DND-41 (cell line): ENCODE results near the gene AP2A1.

Experiments
- ATAC-seq: fragments of 200-7000 bp; cut with Tn5 transposase; 3 replicates; pipeline ENCODE4 v1.9.1; 2021; ENCODE audit warnings: low read depth; ENCODE audit not compliant: insufficient read depth
- DNase-seq: peaks from one replicate; pipeline ENCODE4 v3.0.0-alpha.2; 2020
- H2AFZ ChIP-seq: 2 replicates; pipeline ENCODE4 v1.6.0; 2012; ENCODE audit warnings: low read depth, low read length
- H3K27ac ChIP-seq: 2 replicates; pipeline ENCODE4 v1.5.1; 2012; ENCODE audit warnings: low read length, inconsistent platforms
- H3K27me3 ChIP-seq: fragments of 200-600 bp; sonication (generic); 2 replicates; pipeline ENCODE4 v1.6.0; 2012; ENCODE audit warnings: low read length, mild to moderate bottlenecking, inconsistent platforms; ENCODE audit not compliant: insufficient read depth, poor library complexity
- H3K36me3 ChIP-seq: 2 replicates; pipeline ENCODE4 v1.5.1; 2012; ENCODE audit warnings: low read length, inconsistent platforms; ENCODE audit not compliant: insufficient read depth
- H3K4me1 ChIP-seq: 2 replicates; pipeline ENCODE4 v1.5.1; 2012; ENCODE audit warnings: mild to moderate bottlenecking, low read length; ENCODE audit not compliant: insufficient read depth
- H3K4me2 ChIP-seq: 2 replicates; pipeline ENCODE4 v1.6.0; 2012; ENCODE audit warnings: mild to moderate bottlenecking, moderate library complexity, low read length, inconsistent platforms; ENCODE audit not compliant: insufficient read depth
- H3K4me3 ChIP-seq, 2 experiments: fragments of 200-600 bp in 1 of 2; shearing (Covaris generic) in 1 of 2; 2 replicates each; pipeline ENCODE4 v1.5.1; 2012 to 2016; ENCODE audit warnings: inconsistent platforms in 2 of 2, low read length in 2 of 2, mild to moderate bottlenecking in 2 of 2, low read depth in 1 of 2, moderate library complexity in 1 of 2
- H3K79me2 ChIP-seq: 2 replicates; pipeline ENCODE4 v1.6.0; 2012; ENCODE audit warnings: low read length, inconsistent platforms; ENCODE audit not compliant: insufficient read depth
- H3K9ac ChIP-seq: 2 replicates; pipeline ENCODE4 v1.6.0; 2012; ENCODE audit warnings: low read depth, mild to moderate bottlenecking, inconsistent platforms, low read length, moderate library complexity
- H3K9me3 ChIP-seq: 2 replicates; pipeline ENCODE4 v1.5.1; 2012; ENCODE audit warnings: low read length, moderate library complexity, mild to moderate bottlenecking, inconsistent platforms; ENCODE audit not compliant: insufficient read depth, severe bottlenecking
- H4K20me1 ChIP-seq: 2 replicates; pipeline ENCODE4 v1.6.0; 2012; ENCODE audit warnings: low read length; ENCODE audit not compliant: insufficient read depth
- EZH2 ChIP-seq: IDR thresholded peaks from 3 replicates; pipeline ENCODE4 v1.6.1; 2012; ENCODE audit warnings: borderline replicate concordance, low read depth, mild to moderate bottlenecking, moderate library complexity, low read length, inconsistent platforms; ENCODE audit not compliant: severe bottlenecking
- TF ChIP-seq, protein P1 (sequence below): IDR thresholded peaks from 2 replicates; pipeline ENCODE4 v1.5.1; 2012; ENCODE audit warnings: borderline replicate concordance, low read length, moderate library complexity, mild to moderate bottlenecking; ENCODE audit not compliant: poor library complexity, severe bottlenecking; ENCODE audit errors: extremely low read depth

Gene AP2A1

GRCh38 chr19:49814010-49814409 lies 47.2 kb downstream of the AP2A1 start:
- no peaks in the 10 kb centered on the region; the same call in 1 of the 2 replicates for H4K20me1 ChIP-seq
- H3K27ac ChIP-seq = peak overlapping the region; percentile 89; the same call in 1 of the 2 replicates
- H3K79me2 ChIP-seq = peaks cover 22% of the 10 kb centered on the region
- no peak for DNase-seq
- H3K27me3 ChIP-seq = no peaks in the 10 kb centered on the region
- H3K9me3 ChIP-seq = no peaks in the 10 kb centered on the region
- peak overlapping the region; percentile 82 for H2AFZ ChIP-seq
- peaks cover 36% of the 10 kb centered on the region for H3K4me1 ChIP-seq
- no peak for ATAC-seq
- H3K9ac ChIP-seq = peak overlapping the region; percentile 69
- H3K36me3 ChIP-seq = peaks cover 12% of the 10 kb centered on the region; the same call in 1 of the 2 replicates
- H3K4me3 ChIP-seq = peak overlapping the region; percentile 34 to 68; a peak in 3 of 4 replicates
- TF ChIP-seq, protein P1, sequence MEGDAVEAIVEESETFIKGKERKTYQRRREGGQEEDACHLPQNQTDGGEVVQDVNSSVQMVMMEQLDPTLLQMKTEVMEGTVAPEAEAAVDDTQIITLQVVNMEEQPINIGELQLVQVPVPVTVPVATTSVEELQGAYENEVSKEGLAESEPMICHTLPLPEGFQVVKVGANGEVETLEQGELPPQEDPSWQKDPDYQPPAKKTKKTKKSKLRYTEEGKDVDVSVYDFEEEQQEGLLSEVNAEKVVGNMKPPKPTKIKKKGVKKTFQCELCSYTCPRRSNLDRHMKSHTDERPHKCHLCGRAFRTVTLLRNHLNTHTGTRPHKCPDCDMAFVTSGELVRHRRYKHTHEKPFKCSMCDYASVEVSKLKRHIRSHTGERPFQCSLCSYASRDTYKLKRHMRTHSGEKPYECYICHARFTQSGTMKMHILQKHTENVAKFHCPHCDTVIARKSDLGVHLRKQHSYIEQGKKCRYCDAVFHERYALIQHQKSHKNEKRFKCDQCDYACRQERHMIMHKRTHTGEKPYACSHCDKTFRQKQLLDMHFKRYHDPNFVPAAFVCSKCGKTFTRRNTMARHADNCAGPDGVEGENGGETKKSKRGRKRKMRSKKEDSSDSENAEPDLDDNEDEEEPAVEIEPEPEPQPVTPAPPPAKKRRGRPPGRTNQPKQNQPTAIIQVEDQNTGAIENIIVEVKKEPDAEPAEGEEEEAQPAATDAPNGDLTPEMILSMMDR = no peak
- TF ChIP-seq EZH2 = no peak
- H3K4me2 ChIP-seq = peak overlapping the region; percentile 70

DNA sequence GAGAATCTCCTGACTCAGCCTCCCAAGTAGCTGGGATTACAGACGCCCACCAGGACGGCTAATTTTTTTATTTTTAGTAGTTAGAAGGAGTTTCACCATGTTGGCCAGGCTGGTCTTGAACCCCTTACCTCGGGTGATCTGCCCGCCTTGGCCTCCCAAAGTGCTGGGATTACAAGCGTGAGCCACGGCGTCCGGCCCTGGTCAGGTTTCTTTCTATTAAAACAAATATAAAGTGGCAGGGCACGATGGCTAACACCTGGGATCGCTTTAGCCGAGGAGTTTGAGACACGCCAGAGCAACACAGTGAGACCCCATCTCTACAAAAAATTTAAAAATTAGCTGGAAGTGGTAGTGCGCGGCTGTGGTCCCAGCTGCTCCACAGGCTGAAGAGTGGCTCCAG lies 49.8 kb downstream of the AP2A1 start:
- H3K4me2 ChIP-seq = no peak overlapping the region
- no peaks in the 10 kb centered on the region; the same call in none of the 2 replicates for H4K20me1 ChIP-seq
- no peak for ATAC-seq
- H3K4me3 ChIP-seq = no peak overlapping the region
- no peak overlapping the region for H3K27ac ChIP-seq
- H3K27me3 ChIP-seq = no peaks in the 10 kb centered on the region
- H3K9ac ChIP-seq = no peak overlapping the region
- no peak for DNase-seq
- no peak overlapping the region for H2AFZ ChIP-seq
- peaks cover 43% of the 10 kb centered on the region for H3K79me2 ChIP-seq
- peaks cover 21% of the 10 kb centered on the region for H3K36me3 ChIP-seq
- no peak for TF ChIP-seq EZH2
- TF ChIP-seq, protein P1 = no peak
- no peaks in the 10 kb centered on the region for H3K9me3 ChIP-seq
- H3K4me1 ChIP-seq = peaks cover 39% of the 10 kb centered on the region

GRCh38 chr19:49817964-49818648 lies 51.3 kb downstream of the AP2A1 start, which contains the start of gene MED25:
MED25 (plus strand) TSS chr19:49818289; CDS start chr19:49818342, 53 bp downstream.
- Histone ChIP-seq H3K4me2 (peak within 1 kb of the TSS; percentile 87), H3K36me3 (peaks cover 24% of the 10 kb centered on the region), H2AFZ (peak within 1 kb of the TSS; percentile 91), H3K4me1 (peaks cover 29% of the 10 kb centered on the region), H3K79me2 (peaks cover 42% of the 10 kb centered on the region), H3K27ac (peak within 1 kb of the TSS; percentile 93), H3K4me3 (peak within 1 kb of the TSS; percentile 88 to 96), H3K9me3 (no peaks in the 10 kb centered on the region), H3K9ac (peak within 1 kb of the TSS; percentile 82), H3K27me3 (no peaks in the 10 kb centered on the region), H4K20me1 (peaks cover 3% of the 10 kb centered on the region)
- DNase-seq = peak; percentile 85
- TF ChIP-seq, protein P1 = no peak
- no peak for TF ChIP-seq EZH2
- peak; percentile 72 for ATAC-seq
